IPS-15b (cell line): ENCODE data around the gene AHCYL2.

ENCODE experiments used
- H3K27me3 ChIP-seq: one replicate; pipeline ENCODE4 v1.6.1; 2013; ENCODE audit warnings: low read length; ENCODE audit not compliant: control insufficient read depth, insufficient read depth
- H3K36me3 ChIP-seq: one replicate; pipeline ENCODE4 v1.6.1; 2013; ENCODE audit warnings: low read length; ENCODE audit not compliant: control insufficient read depth, insufficient read depth
- H3K4me1 ChIP-seq: one replicate; pipeline ENCODE4 v1.6.1; 2013; ENCODE audit warnings: mild to moderate bottlenecking, low read length; ENCODE audit not compliant: control insufficient read depth, insufficient read depth
- H3K4me3 ChIP-seq: one replicate; pipeline ENCODE4 v1.5.1; 2013; ENCODE audit warnings: low read depth, low read length
- H3K9ac ChIP-seq: one replicate; pipeline ENCODE4 v1.6.1; 2013; ENCODE audit warnings: low read depth, mild to moderate bottlenecking, low read length
- H3K9me3 ChIP-seq: one replicate; pipeline ENCODE4 v1.6.1; 2013; ENCODE audit warnings: mild to moderate bottlenecking, low read length; ENCODE audit not compliant: control insufficient read depth, insufficient read depth

AHCYL2 gene

GRCh38 chr7:129383542-129384132, 158.8 kb downstream of the AHCYL2 start:
- no peaks in the 10 kb centered on the region for H3K36me3 ChIP-seq
- no peak overlapping the region for H3K9ac ChIP-seq
- no peaks in the 10 kb centered on the region for H3K9me3 ChIP-seq
- H3K4me3 ChIP-seq: no peak overlapping the region
- no peaks in the 10 kb centered on the region for H3K27me3 ChIP-seq
- H3K4me1 ChIP-seq: peaks cover 23% of the 10 kb centered on the region

GRCh38 chr7:129385116-129385515, 160.3 kb downstream of the AHCYL2 start:
- Histone ChIP-seq H3K36me3 (no peaks in the 10 kb centered on the region), H3K9ac (no peak overlapping the region), H3K4me1 (peaks cover 25% of the 10 kb centered on the region), H3K4me3 (no peak overlapping the region), H3K9me3 (no peaks in the 10 kb centered on the region), H3K27me3 (no peaks in the 10 kb centered on the region)

- Histone ChIP-seq H3K36me3 (no peaks in the 10 kb centered on the region), H3K9ac (no peak overlapping the region), H3K9me3 (no peaks in the 10 kb centered on the region), H3K4me3 (no peak overlapping the region), H3K4me1 (peaks cover 25% of the 10 kb centered on the region), H3K27me3 (no peaks in the 10 kb centered on the region)
Measured at GRCh38 chr7:129385598-129385997, 160.8 kb downstream of the AHCYL2 start.

GRCh38 chr7:129386506-129386905, 161.7 kb downstream of the AHCYL2 start:
- Histone ChIP-seq H3K9ac (no peak overlapping the region), H3K9me3 (no peaks in the 10 kb centered on the region), H3K27me3 (no peaks in the 10 kb centered on the region), H3K4me1 (peaks cover 25% of the 10 kb centered on the region), H3K4me3 (no peak overlapping the region), H3K36me3 (no peaks in the 10 kb centered on the region)

GRCh38 chr7:129387537-129387936, 162.7 kb downstream of the AHCYL2 start:
- H3K9ac ChIP-seq: no peak overlapping the region
- no peaks in the 10 kb centered on the region for H3K36me3 ChIP-seq
- H3K27me3 ChIP-seq: no peaks in the 10 kb centered on the region
- peaks cover 25% of the 10 kb centered on the region for H3K4me1 ChIP-seq
- H3K4me3 ChIP-seq: no peak overlapping the region
- H3K9me3 ChIP-seq: no peaks in the 10 kb centered on the region

- peak overlapping the region; percentile 28 for H3K9ac ChIP-seq
- H3K36me3 ChIP-seq: no peaks in the 10 kb centered on the region
- no peaks in the 10 kb centered on the region for H3K9me3 ChIP-seq
- H3K4me1 ChIP-seq: peaks cover 25% of the 10 kb centered on the region
- no peak overlapping the region for H3K4me3 ChIP-seq
- H3K27me3 ChIP-seq: no peaks in the 10 kb centered on the region
Measured at GRCh38 chr7:129388333-129389098, 163.7 kb downstream of the AHCYL2 start.

- no peaks in the 10 kb centered on the region for H3K27me3 ChIP-seq
- H3K36me3 ChIP-seq: no peaks in the 10 kb centered on the region
- no peak overlapping the region for H3K9ac ChIP-seq
Measured at GRCh38 chr7:129389829-129390228, 165.0 kb downstream of the AHCYL2 start.

GRCh38 chr7:129390314-129390713, 165.5 kb downstream of the AHCYL2 start:
- Histone ChIP-seq H3K4me3 (no peak overlapping the region), H3K9ac (no peak overlapping the region), H3K27me3 (no peaks in the 10 kb centered on the region), H3K4me1 (peaks cover 22% of the 10 kb centered on the region), H3K36me3 (no peaks in the 10 kb centered on the region), H3K9me3 (no peaks in the 10 kb centered on the region)

More at GRCh38 chr7:129389829-129390228, 165.0 kb downstream of the AHCYL2 start:
- Histone ChIP-seq H3K4me3 (no peak overlapping the region), H3K9me3 (no peaks in the 10 kb centered on the region), H3K4me1 (peaks cover 23% of the 10 kb centered on the region)

GRCh38 chr7:129391546-129392171, 166.8 kb downstream of the AHCYL2 start:
- H3K4me3 ChIP-seq: no peak overlapping the region
- no peaks in the 10 kb centered on the region for H3K27me3 ChIP-seq
- H3K36me3 ChIP-seq: no peaks in the 10 kb centered on the region

GRCh38 chr7:129393255-129393654, 168.4 kb downstream of the AHCYL2 start:
- Histone ChIP-seq H3K36me3 (no peaks in the 10 kb centered on the region), H3K4me1 (peaks cover 6% of the 10 kb centered on the region), H3K9me3 (no peaks in the 10 kb centered on the region), H3K27me3 (no peaks in the 10 kb centered on the region), H3K4me3 (no peak overlapping the region), H3K9ac (no peak overlapping the region)

More at GRCh38 chr7:129391546-129392171, 166.8 kb downstream of the AHCYL2 start:
- Histone ChIP-seq H3K9me3 (no peaks in the 10 kb centered on the region), H3K9ac (no peak overlapping the region), H3K4me1 (peaks cover 20% of the 10 kb centered on the region)

- no peaks in the 10 kb centered on the region for H3K27me3 ChIP-seq
- H3K9ac ChIP-seq: no peak overlapping the region
- no peaks in the 10 kb centered on the region for H3K4me1 ChIP-seq
- H3K4me3 ChIP-seq: no peak overlapping the region
- H3K9me3 ChIP-seq: no peaks in the 10 kb centered on the region
- H3K36me3 ChIP-seq: no peaks in the 10 kb centered on the region
Measured at GRCh38 chr7:129394101-129394500, 169.3 kb downstream of the AHCYL2 start.
